Fibroblast of mammary gland (primary cell): Measurements from ENCODE around the gene B3GNT3.
"Not testable (repeated sequence)": the region's sequence is repeated elsewhere in the genome, so short reads cannot be mapped to it uniquely, and the experiment has no call there.

Source experiments
- DNase-seq: peaks from one replicate; pipeline ENCODE4 v3.0.0-alpha.2; 2010; ENCODE audit warnings: low read depth
- H3K4me3 ChIP-seq: 2 replicates; pipeline ENCODE4 v1.5.1; 2011; ENCODE audit warnings: low read depth, mild to moderate bottlenecking, low read length, moderate library complexity; ENCODE audit not compliant: control insufficient read depth
- TF ChIP-seq, protein P1 (sequence below): conservative IDR thresholded peaks from 2 replicates; pipeline ENCODE4 v1.5.1; 2011; ENCODE audit warnings: low read depth, low read length, inconsistent platforms; ENCODE audit not compliant: control insufficient read depth, insufficient read depth

Gene B3GNT3

GRCh38 chr19:17766543-17767131 is 28.3 kb upstream of the B3GNT3 start:
- TF ChIP-seq, protein P1, sequence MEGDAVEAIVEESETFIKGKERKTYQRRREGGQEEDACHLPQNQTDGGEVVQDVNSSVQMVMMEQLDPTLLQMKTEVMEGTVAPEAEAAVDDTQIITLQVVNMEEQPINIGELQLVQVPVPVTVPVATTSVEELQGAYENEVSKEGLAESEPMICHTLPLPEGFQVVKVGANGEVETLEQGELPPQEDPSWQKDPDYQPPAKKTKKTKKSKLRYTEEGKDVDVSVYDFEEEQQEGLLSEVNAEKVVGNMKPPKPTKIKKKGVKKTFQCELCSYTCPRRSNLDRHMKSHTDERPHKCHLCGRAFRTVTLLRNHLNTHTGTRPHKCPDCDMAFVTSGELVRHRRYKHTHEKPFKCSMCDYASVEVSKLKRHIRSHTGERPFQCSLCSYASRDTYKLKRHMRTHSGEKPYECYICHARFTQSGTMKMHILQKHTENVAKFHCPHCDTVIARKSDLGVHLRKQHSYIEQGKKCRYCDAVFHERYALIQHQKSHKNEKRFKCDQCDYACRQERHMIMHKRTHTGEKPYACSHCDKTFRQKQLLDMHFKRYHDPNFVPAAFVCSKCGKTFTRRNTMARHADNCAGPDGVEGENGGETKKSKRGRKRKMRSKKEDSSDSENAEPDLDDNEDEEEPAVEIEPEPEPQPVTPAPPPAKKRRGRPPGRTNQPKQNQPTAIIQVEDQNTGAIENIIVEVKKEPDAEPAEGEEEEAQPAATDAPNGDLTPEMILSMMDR: peak; percentile 91
- H3K4me3 ChIP-seq: no peak overlapping the region
- peak; percentile 80 for DNase-seq

DNA sequence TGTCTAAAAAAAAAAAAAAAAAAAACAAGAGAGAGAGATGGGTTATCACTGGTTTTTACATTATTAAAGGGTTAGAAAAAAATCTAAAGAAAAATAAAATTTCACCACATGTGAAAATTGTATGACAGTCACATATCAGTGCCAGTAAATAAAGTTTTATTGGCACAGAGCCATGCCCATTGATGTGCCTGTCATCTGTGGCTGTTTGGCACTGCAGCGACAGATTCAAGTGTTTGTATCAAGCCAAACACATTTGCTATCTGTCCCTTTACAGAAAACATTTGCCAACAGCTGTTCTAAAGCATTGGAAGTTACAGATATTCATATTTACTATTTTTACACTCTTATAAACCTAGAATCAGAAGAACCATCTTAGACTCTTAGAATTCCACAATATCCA is 27.4 kb upstream of the B3GNT3 start:
- H3K4me3 ChIP-seq: no peak overlapping the region
- TF ChIP-seq, protein P1: no peak
- no peak for DNase-seq

- DNase-seq: no peak
- no peak overlapping the region for H3K4me3 ChIP-seq
- TF ChIP-seq, protein P1: no peak
Measured at GRCh38 chr19:17770613-17771012, 24.3 kb upstream of the B3GNT3 start.

DNA sequence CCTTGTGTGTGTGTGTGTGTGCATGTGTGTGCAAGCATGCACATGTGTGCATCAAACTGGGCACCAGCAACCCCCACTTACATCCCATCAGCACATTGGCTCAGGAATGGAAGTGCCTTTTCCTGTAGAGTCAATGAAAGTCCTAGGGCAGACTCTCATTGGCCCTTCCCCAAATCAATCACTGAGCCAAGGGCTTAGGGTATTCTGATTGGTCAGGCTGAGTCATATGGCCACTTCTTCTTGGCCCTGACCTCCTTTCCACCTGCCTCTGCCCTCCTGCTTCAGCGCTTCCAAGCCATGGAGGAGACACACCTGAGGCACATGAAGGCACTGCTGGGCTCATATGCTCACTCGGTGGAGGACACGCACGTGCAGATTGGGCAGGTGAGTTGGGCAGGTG is 22.8 kb upstream of the B3GNT3 start:
- no peak overlapping the region for H3K4me3 ChIP-seq
- peak; percentile 56 for DNase-seq
- TF ChIP-seq, protein P1: no peak

GRCh38 chr19:17775245-17775927 is 19.6 kb upstream of the B3GNT3 start:
- H3K4me3 ChIP-seq: no peak overlapping the region
- peak; percentile 47 for DNase-seq
- TF ChIP-seq, protein P1: peak; percentile 65

DNA sequence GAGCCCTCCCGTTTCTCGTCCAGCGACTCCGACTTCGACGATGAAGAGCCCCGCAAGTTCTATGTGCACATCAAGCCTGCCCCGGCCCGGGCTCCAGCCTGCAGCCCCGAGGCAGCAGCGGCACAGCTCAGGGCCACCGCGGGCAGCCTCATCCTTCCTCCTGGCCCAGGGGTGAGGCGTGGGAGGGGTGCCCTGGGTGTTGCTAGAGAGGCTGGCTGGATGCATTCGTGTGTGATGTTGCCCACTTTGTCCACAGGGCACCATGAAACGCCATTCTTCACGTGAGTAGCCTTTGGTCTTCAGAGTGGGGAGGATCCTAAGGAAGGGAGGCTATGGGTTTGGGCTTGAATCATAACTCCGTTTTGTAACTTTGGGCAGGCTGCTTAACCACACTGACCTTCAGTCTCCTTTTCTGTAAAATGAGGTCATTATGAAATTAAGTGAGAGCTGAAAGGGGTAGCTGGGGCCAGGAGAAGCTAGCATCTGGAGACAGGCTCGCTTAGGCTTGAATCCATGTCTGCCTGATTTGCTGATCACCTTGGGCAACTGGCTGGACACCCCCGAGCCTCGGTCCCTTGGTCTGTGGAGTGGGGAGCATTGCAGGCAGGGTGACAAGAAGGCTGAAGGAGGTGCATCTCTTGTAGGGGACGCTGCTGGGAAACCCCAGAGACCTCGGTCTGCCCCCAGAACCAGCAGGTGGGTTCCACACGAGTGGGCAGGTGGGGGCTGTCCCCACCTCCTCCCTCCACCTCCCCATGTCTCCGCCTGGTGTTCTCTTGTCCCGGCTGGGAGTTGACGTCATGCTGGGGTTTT is 18.7 kb upstream of the B3GNT3 start:
- H3K4me3 ChIP-seq: no peak overlapping the region
- DNase-seq: peak; percentile 82
- TF ChIP-seq, protein P1: no peak

DNA sequence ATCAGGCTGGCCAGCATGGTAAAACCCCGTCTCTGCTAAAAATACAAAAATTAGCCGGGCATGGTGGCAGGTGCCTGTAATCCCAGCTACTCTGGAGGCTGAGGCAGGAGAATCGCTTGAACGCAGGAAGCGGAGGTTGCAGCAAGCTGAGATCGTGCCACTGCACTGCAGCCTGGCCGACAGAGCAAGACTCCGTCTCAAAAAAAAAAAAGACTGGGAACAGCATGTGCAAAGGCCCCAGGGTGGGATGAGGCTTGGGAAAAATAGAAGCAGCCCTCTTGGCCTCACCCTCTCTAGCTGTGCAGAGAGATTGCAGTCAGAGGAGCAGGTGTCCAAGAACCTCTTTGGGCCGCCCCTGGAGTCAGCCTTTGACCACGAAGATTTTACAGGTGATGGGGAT is 17.1 kb upstream of the B3GNT3 start:
- not testable (repeated sequence) for H3K4me3 ChIP-seq, DNase-seq
